Astrocyte (in vitro differentiated cells and primary cell): Measurements from ENCODE around the gene BORCS6.

Source experiments
- CTCF ChIP-seq: IDR thresholded peaks from 2 replicates; pipeline ENCODE4 v1.5.1; 2011; ENCODE audit warnings: low read depth, mild to moderate bottlenecking, inconsistent platforms, low read length, moderate library complexity; ENCODE audit not compliant: insufficient read depth
- EZH2 ChIP-seq: IDR thresholded peaks from 2 replicates; pipeline ENCODE4 v1.6.1; 2012; ENCODE audit warnings: mild to moderate bottlenecking, low read length, inconsistent platforms; ENCODE audit not compliant: insufficient read depth

- TF ChIP-seq CTCF = no peak
- TF ChIP-seq EZH2 = no peak
Observed at GRCh38 chr17:8206536-8206935, 16.6 kb upstream of the BORCS6 start.
